AG09309 (cell line): ENCODE data around the gene AP3D1.
"Not testable (repeated sequence)": the region's sequence is repeated elsewhere in the genome, so short reads cannot be mapped to it uniquely, and the experiment has no call there.

Source experiments
- DNase-seq: peaks from one replicate; pipeline ENCODE4 v3.0.0-alpha.2; 2010; ENCODE audit warnings: low read depth
- H3K4me3 ChIP-seq: 2 replicates; pipeline ENCODE4 v1.5.1; 2011; ENCODE audit warnings: mild to moderate bottlenecking, low read depth, low read length, moderate library complexity; ENCODE audit not compliant: control insufficient read depth
- TF ChIP-seq, protein P1 (sequence below): IDR thresholded peaks from 2 replicates; pipeline ENCODE4 v1.5.1; 2011; ENCODE audit warnings: mild to moderate bottlenecking, low read depth, low read length, inconsistent platforms; ENCODE audit not compliant: insufficient read depth, control insufficient read depth; ENCODE audit errors: missing control alignments

AP3D1 gene

DNA sequence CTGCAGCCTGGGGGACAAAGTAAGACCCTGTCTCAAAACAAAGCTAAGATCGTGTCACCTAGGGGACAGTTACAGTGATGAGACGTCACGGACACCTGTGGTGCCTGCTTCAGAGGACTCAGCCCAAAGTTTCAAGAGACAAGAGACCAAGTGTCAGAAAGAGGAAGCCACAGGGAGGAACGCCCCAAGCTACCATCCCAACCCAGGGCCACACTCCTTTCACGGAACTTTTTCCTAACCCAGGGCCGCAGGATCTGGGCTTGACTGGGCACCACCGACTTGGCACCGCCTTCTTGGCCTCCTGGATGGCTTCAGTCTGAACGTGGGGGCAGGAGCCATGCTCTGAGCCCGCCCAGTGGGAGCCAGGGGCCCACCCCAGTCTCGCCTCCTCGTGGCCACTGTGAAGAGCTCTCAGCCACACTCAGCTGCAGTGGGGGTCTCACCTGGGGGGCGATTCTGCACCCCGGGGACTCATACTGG is 63.7 kb downstream of the AP3D1 start:
- H3K4me3 ChIP-seq: no peak overlapping the region
- TF ChIP-seq, protein P1, sequence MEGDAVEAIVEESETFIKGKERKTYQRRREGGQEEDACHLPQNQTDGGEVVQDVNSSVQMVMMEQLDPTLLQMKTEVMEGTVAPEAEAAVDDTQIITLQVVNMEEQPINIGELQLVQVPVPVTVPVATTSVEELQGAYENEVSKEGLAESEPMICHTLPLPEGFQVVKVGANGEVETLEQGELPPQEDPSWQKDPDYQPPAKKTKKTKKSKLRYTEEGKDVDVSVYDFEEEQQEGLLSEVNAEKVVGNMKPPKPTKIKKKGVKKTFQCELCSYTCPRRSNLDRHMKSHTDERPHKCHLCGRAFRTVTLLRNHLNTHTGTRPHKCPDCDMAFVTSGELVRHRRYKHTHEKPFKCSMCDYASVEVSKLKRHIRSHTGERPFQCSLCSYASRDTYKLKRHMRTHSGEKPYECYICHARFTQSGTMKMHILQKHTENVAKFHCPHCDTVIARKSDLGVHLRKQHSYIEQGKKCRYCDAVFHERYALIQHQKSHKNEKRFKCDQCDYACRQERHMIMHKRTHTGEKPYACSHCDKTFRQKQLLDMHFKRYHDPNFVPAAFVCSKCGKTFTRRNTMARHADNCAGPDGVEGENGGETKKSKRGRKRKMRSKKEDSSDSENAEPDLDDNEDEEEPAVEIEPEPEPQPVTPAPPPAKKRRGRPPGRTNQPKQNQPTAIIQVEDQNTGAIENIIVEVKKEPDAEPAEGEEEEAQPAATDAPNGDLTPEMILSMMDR: no peak
- no peak for DNase-seq

DNA sequence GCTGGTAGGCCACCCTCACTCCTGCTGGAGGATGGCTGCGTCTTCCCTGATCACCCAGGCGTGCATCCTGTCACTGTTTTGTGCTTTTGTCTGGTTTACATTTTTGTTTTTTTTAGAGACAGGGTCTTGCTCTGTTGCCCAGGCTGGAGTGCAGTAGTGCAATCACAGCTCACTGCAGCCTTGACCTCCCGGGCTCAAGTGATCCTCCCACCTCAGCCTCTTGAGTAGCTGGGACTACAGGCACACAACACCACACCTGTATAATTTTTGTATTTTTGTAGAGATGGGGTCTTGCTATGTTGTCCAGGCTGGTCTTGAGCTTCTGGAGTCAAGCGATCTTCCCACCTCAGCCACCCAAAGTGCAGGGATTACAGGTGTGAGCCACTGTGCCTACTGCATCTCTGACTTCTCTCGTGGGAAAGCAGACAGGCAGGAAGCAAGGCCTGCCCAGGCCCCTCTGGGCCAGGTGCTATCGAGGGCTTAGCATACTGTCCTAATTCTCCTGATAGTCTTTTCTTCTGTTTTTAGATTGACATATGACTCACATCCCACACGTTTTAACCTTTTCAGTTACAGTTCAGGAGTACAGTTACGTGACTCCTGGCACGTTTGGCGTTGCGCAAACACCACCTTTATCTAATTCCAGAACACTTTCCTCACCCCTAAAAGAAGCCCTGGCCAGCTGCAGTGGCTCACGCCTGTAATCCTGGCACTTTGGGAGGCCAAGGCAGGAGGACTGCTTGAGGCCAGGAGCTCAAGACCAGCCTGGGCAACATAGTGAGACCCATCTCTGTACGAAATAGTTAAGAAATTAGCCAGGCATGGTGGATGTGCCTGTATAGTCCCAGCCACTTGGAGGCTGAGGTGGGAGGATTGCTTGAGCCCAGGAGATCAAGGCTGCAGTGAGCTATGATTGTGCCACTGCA is 64.4 kb downstream of the AP3D1 start:
- not testable (repeated sequence) for H3K4me3 ChIP-seq, DNase-seq

DNA sequence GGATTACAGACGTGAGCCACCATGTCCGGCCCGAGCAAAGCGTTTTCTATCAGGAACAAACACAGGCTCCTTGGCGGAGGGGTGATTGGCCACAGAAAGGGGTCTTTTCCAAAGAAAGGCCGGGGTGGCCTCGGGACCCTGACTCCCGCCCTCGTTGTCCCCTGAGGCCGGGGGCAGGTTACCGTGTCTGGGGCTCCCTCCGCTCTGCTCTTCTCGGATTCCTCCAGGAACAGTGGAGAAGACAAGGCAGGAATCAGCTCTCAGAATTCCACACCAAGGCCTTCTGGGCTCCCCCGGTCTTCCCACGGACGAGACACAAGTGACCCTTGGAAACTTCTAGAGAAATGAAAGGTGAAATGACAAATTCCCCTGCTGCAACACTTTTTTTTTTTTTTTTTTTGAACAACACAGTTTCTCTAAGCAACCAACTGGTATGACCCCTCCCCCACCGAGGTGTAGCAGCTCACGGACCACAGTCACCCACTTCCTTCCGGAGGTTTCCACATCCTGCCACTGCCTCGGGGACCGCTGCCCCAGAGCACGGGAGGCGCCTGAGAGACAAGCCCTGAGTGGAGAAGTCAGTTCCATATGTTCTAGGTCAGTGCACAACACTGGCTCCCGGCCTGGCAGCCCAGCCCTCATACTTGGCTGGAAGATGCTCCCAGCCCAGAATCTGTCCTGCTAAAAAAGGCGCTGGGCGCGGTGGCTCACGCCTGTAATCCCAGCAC is 66.2 kb downstream of the AP3D1 start:
- DNase-seq: no peak
- TF ChIP-seq, protein P1: no peak
- H3K4me3 ChIP-seq: no peak overlapping the region

DNA sequence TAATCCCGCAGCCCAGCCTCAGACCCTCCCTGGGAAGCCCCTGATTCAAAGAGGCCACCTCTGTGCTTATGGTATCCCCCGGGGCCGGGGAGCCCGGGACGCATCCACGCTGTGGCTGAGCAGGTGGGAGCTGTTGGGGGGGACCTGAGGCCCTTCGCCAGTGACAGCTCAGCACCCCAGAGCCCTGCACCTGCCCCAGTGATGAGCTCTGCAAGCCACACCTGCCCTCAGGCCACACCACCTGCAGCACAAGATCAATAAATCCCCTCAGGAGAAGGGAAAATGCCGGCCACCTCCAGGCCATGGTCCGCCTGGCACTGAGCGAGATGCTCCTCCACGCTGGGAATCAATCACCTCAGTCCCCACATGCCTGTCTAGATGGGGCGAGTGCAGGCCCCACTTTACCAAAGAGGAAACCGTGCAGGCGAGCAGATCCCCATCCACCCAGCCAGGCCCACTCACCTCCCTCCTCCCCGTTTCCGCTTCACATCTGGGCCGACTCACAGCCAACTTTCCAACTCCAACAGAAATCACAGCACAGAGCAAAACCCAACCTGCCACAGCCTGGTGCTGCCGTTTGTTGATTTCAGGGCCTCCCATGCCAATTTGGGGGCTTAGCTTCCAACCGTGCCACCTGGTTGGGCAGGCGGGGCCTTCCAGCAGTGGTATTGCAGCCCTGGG is 68.1 kb downstream of the AP3D1 start:
- DNase-seq: no peak
- H3K4me3 ChIP-seq: no peak overlapping the region
- TF ChIP-seq, protein P1: no peak

DNA sequence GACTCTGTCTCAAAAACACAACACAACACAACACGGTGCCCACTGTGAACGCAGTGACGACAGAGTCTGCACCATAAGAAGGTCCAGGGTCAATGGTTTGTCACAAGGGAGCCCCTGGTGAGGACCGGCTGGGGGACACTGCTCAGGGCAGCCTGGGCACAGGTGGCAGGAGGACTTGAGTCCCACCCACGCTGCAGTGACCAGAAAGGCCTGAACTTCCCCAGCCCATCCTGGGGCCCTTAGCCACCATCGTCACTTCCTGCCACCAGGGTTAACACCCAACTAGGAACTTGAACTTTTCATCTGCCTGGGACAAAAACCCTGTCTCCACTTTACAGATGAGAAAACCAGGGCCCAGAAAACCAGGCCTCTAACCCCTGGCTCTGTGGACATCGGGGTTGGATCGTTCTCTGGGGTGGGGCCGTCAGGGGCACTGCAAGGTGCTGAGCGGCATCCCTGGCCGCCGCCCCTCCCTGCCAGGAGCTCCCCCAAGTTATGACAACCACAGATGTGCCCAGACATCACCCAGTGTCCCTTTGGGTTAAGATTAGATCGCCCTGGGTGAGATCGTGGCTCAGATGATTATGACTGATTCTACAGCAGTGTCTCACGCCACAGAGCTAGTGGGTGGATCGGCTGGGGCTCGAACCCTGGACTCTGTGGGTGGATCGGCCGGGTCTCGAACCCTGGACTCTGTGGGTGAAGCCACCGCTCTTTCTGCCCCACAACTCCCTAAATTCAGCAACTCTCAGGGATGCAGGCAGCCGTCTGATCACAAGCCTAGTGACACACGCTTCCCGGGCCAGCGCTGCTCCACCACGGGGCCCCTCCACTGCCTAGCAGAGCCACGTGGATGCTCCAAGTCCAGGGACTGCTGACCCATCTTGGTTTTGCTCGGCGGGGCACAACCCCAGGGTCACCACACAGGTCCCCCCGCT is 69.2 kb downstream of the AP3D1 start:
- no peak overlapping the region for H3K4me3 ChIP-seq
- TF ChIP-seq, protein P1: no peak
- DNase-seq: no peak

DNA sequence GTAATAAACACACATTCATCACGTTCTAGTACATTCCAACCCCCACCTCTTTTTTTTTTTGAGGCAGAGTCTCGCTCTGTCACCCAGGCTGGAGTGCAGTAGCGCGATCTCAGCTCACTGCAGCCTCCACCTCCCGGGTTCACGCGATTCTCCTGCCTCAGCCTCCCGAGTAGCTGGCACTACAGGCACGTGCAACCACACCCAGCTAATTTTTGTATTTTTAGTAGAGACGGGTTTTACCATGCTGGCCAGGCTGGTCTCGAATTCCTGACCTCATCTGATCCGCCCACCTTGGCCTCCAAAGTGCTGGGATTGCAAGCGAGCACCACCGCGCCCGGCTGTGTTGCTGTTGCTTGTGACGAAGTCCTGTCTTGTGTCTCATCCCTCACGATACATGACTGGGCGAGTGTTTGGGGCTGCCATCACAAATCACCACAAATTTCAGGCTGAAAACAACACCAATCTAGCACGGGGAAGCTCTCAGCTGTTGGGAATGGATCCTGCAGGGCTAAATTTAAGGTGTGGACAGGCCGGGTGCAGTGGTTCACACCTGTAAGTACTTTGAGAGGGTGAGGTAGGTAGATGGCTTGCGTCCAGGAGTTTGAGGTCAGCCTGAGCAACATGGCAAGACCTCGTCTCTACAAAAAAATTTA is 70.9 kb downstream of the AP3D1 start:
- no peak overlapping the region for H3K4me3 ChIP-seq
- DNase-seq: no peak
- TF ChIP-seq, protein P1: no peak
